Activated CD8-positive, alpha-beta memory T cell treated with anti-CD3 and anti-CD28 coated beads, Interleukin-2, amount 50 U/mL, for 24 hours (primary cell): ENCODE measurements around the gene SMPDL3B.
"Not testable (repeated sequence)": the region's sequence is repeated elsewhere in the genome, so short reads cannot be mapped to it uniquely, and the experiment has no call there.

Experiments
- DNase-seq: peaks from one replicate; pipeline ENCODE4 v3.0.0-alpha.2; 2020; ENCODE audit errors: extremely low read depth

SMPDL3B gene

GRCh38 chr1:27970401-27970800 lies 35.6 kb downstream of the SMPDL3B start:
- DNase-seq, result no peak

GRCh38 chr1:27971674-27972073 lies 36.9 kb downstream of the SMPDL3B start:
- DNase-seq, result no peak

- no peak for DNase-seq
Observed at GRCh38 chr1:27972141-27972540, 37.3 kb downstream of the SMPDL3B start.

- no peak for DNase-seq
Observed at GRCh38 chr1:27973771-27974416, 39.1 kb downstream of the SMPDL3B start.

- DNase-seq, result no peak
Observed at GRCh38 chr1:27974417-27974781, 39.6 kb downstream of the SMPDL3B start.

GRCh38 chr1:27979151-27979858 lies 44.5 kb downstream of the SMPDL3B start:
- DNase-seq, result no peak

- DNase-seq, result no peak
Observed at GRCh38 chr1:27979859-27980201, 45.0 kb downstream of the SMPDL3B start.

GRCh38 chr1:27980216-27980845 lies 45.5 kb downstream of the SMPDL3B start:
- DNase-seq, result no peak

GRCh38 chr1:27981145-27981544 lies 46.3 kb downstream of the SMPDL3B start:
- DNase-seq, result no peak

GRCh38 chr1:27990920-27991537 lies 56.2 kb downstream of the SMPDL3B start:
- DNase-seq, result no peak

- DNase-seq, result peak; percentile 4
Observed at GRCh38 chr1:27992276-27992675, 57.5 kb downstream of the SMPDL3B start.

GRCh38 chr1:27993241-27993640 lies 58.4 kb downstream of the SMPDL3B start:
- no peak for DNase-seq

- DNase-seq, result no peak
Observed at GRCh38 chr1:27994060-27994459, 59.3 kb downstream of the SMPDL3B start.

GRCh38 chr1:27994526-27994925 lies 59.7 kb downstream of the SMPDL3B start:
- DNase-seq, result not testable (repeated sequence)

- no peak for DNase-seq
Observed at GRCh38 chr1:27999055-27999454, 64.3 kb downstream of the SMPDL3B start.

GRCh38 chr1:28002600-28002999 lies 67.8 kb downstream of the SMPDL3B start:
- DNase-seq, result no peak

GRCh38 chr1:28003117-28003516 lies 68.3 kb downstream of the SMPDL3B start:
- DNase-seq, result not testable (repeated sequence)
